ENCODE results near the gene IFFO2. TPM values are rescaled to one million over a fixed set of nuclear protein-coding genes. Genes with fewer than 3 reads are reported as not detected.

The IFFO2 gene
- total and polyA plus RNA-seq, 2 of the 8 experiments (the other 6 are each of a cell fraction or from before 2014, with no cell fraction given), result 6.6 to 10.4 TPM

DNA sequence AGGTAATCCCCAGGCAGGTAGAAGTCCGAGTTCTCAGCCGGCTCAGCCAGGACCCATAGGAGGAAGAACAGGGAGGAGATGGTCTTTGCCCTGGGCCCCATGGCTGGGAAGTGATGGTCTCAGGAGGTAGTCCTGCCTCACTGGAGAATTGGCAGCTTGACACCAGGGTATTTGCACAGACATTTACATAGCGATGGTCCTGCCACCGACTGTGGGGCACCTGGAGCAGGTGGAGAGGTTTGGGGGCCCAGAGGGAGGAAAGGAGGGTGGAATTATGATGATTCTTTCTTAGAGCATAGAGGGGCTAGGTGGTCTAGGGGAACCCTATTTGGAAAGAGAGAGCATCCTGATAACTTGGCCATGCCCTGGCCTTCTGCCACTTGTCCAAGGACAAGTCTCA, 96.9 kb downstream of the IFFO2 start, which contains the start of gene TAS1R2 (continued):
- TF ChIP-seq, protein P1, sequence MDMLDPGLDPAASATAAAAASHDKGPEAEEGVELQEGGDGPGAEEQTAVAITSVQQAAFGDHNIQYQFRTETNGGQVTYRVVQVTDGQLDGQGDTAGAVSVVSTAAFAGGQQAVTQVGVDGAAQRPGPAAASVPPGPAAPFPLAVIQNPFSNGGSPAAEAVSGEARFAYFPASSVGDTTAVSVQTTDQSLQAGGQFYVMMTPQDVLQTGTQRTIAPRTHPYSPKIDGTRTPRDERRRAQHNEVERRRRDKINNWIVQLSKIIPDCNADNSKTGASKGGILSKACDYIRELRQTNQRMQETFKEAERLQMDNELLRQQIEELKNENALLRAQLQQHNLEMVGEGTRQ (IDR thresholded peaks at IDR 0.05; ENCODE audit: low read length), result no peak
- TF ChIP-seq YY1 (IDR thresholded peaks at IDR 0.05; ENCODE audit: low read depth, low read length), result no peak
